ENCODE data around the gene NUDT21. TPM values are rescaled to one million over a fixed set of nuclear protein-coding genes. Genes with fewer than 3 reads are reported as not detected.

NUDT21 gene
- total and polyA plus RNA-seq, 2 of the 4 experiments (the other 2 are of a cell fraction): 52.4 to 166 TPM

DNA sequence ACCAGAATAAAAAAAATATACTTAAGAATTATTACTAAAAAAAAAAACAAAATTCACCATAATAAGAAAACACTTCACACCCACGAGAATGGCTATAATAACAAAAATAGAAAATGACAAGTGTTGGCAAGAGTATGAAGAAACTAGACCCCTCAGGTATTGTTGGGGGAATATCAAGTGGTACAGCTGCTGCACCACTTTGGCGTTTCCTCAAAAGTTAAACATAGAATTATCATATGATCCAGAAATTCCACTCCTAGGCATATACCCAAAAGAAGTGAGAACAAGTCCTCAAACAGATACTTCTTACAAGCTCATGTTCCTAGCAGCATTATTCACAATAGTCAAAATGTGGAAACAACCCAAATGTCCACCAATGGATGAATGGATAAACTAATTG, 52.1 kb downstream of the NUDT21 start:
- TF ChIP-seq BHLHE40 (IDR thresholded peaks at IDR 0.05; ENCODE audit: low read depth, low read length): no peak
- no peak for TF ChIP-seq POLR2A (IDR thresholded peaks at IDR 0.05; ENCODE audit: low read depth, low read length)
- TF ChIP-seq SMC3 (IDR thresholded peaks at IDR 0.05; ENCODE audit: low read depth, low read length): no peak
- TF ChIP-seq MAFK (IDR thresholded peaks at IDR 0.05; ENCODE audit: low read depth, low read length): no peak
- TF ChIP-seq CHD1 (IDR thresholded peaks at IDR 0.05; ENCODE audit: low read depth, low read length): no peak
- no peak for TF ChIP-seq FOS (IDR thresholded peaks at IDR 0.05; ENCODE audit: low read depth, low read length)
- TF ChIP-seq, protein P1, sequence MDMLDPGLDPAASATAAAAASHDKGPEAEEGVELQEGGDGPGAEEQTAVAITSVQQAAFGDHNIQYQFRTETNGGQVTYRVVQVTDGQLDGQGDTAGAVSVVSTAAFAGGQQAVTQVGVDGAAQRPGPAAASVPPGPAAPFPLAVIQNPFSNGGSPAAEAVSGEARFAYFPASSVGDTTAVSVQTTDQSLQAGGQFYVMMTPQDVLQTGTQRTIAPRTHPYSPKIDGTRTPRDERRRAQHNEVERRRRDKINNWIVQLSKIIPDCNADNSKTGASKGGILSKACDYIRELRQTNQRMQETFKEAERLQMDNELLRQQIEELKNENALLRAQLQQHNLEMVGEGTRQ (IDR thresholded peaks at IDR 0.05; ENCODE audit: low read depth, low read length): no peak
- TF ChIP-seq RCOR1 (IDR thresholded peaks at IDR 0.05; ENCODE audit: insufficient replicate concordance, low read length): no peak
- TF ChIP-seq MXI1 (IDR thresholded peaks at IDR 0.05; ENCODE audit: borderline replicate concordance, low read depth, low read length): no peak
- TF ChIP-seq, protein P2, sequence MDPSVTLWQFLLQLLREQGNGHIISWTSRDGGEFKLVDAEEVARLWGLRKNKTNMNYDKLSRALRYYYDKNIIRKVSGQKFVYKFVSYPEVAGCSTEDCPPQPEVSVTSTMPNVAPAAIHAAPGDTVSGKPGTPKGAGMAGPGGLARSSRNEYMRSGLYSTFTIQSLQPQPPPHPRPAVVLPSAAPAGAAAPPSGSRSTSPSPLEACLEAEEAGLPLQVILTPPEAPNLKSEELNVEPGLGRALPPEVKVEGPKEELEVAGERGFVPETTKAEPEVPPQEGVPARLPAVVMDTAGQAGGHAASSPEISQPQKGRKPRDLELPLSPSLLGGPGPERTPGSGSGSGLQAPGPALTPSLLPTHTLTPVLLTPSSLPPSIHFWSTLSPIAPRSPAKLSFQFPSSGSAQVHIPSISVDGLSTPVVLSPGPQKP (IDR thresholded peaks at IDR 0.05; ENCODE audit: borderline replicate concordance, low read depth, low read length): no peak
- no peak for TF ChIP-seq NFE2L2 (IDR thresholded peaks at IDR 0.05; ENCODE audit: low read depth, low read length)
- no peak for TF ChIP-seq RAD21 (IDR thresholded peaks at IDR 0.05; ENCODE audit: low read length)
- TF ChIP-seq, protein P3, sequence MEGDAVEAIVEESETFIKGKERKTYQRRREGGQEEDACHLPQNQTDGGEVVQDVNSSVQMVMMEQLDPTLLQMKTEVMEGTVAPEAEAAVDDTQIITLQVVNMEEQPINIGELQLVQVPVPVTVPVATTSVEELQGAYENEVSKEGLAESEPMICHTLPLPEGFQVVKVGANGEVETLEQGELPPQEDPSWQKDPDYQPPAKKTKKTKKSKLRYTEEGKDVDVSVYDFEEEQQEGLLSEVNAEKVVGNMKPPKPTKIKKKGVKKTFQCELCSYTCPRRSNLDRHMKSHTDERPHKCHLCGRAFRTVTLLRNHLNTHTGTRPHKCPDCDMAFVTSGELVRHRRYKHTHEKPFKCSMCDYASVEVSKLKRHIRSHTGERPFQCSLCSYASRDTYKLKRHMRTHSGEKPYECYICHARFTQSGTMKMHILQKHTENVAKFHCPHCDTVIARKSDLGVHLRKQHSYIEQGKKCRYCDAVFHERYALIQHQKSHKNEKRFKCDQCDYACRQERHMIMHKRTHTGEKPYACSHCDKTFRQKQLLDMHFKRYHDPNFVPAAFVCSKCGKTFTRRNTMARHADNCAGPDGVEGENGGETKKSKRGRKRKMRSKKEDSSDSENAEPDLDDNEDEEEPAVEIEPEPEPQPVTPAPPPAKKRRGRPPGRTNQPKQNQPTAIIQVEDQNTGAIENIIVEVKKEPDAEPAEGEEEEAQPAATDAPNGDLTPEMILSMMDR (conservative IDR thresholded peaks at IDR 0.05; ENCODE audit: low read depth, low read length): no peak
- TF ChIP-seq MAZ (IDR thresholded peaks at IDR 0.05; ENCODE audit: borderline replicate concordance, low read depth, low read length): no peak
- TF ChIP-seq CEBPB (IDR thresholded peaks at IDR 0.05; ENCODE audit: low read depth, low read length): no peak
- TF ChIP-seq RFX5 (IDR thresholded peaks at IDR 0.05; ENCODE audit: low read depth, low read length): no peak
- no peak overlapping the region for H3K14ac ChIP-seq (replicated peaks; ENCODE audit: low read depth, low read length)
- whole genome bisulfite sequencing, 2 experiments (ENCODE audit: extremely low coverage in 2 of 2, insufficient read length in 1 of 2): no CpG with 5 or more reads among the region's 2 CpGs
- no peak overlapping the region for H2BK120ac ChIP-seq (ENCODE audit: low read depth, low read length)
- DNase-seq: no peak
- H2BK20ac ChIP-seq (ENCODE audit: low read depth, low read length): no peak overlapping the region
- no peak for ATAC-seq (ENCODE audit: low read depth)
- H3K56ac ChIP-seq (ENCODE audit: extremely low read depth, insufficient read depth, low read length): no peak overlapping the region
- H3K36me3 ChIP-seq (ENCODE audit: control insufficient read depth, insufficient read depth, low read length): peaks cover 23% of the 10 kb centered on the region
- H4K5ac ChIP-seq (ENCODE audit: low read depth, low read length): no peak overlapping the region
- CTCF ChIA-PET: no interaction called here
- H3K9me3 ChIP-seq (ENCODE audit: control insufficient read depth, insufficient read depth, low read length): no peaks in the 10 kb centered on the region
- no peak overlapping the region for H3K4ac ChIP-seq (ENCODE audit: low read depth, low read length)
- no peak overlapping the region for H3K18ac ChIP-seq (ENCODE audit: low read depth, low read length)
- H3K27me3 ChIP-seq (ENCODE audit: control insufficient read depth, insufficient read depth, low read length): no peaks in the 10 kb centered on the region
- H2AK9ac ChIP-seq (replicated peaks; ENCODE audit: low read depth, low read length, poor library complexity): no peak overlapping the region
- H2BK15ac ChIP-seq (ENCODE audit: low read depth, low read length): no peak overlapping the region
- intact Hi-C loops (cut with micrococcal nuclease) (no loop called here), in situ Hi-C loops (cut with MboI; ENCODE audit: low sequenced_read_pairs) (no loop called here), dilution Hi-C loops (cut with HindIII; ENCODE audit: low sequenced_read_pairs, unreplicated experiment) (no loop called here)
- no peak overlapping the region for H4K8ac ChIP-seq (ENCODE audit: low read depth in 2 of 2, low read length in 2 of 2)
- peaks cover 3% of the 10 kb centered on the region for H3K9me1 ChIP-seq (ENCODE audit: insufficient read depth, low read length)
- H4K20me1 ChIP-seq (ENCODE audit: insufficient read depth, low read length): no peaks in the 10 kb centered on the region
- H3K4me2 ChIP-seq (ENCODE audit: low read depth, low read length): no peak overlapping the region
- H3K9ac ChIP-seq (ENCODE audit: low read depth, low read length): no peak overlapping the region
- H2AK5ac ChIP-seq (ENCODE audit: low read depth, low read length): no peak overlapping the region
- POLR2A ChIA-PET (ENCODE audit: unreplicated experiment): no interaction called here
- H2AFZ ChIP-seq (replicated peaks; ENCODE audit: low read length, poor library complexity): no peak overlapping the region
- no peak overlapping the region for H4K91ac ChIP-seq (ENCODE audit: insufficient read depth, low read depth, low read length)
- BruUV-seq (replicated peaks): no TSS peak
- no peak overlapping the region for H3K27ac ChIP-seq (ENCODE audit: insufficient read depth, low read length)
- H3K79me1 ChIP-seq (ENCODE audit: low read depth in 1 of 2, low read length in 2 of 2): peaks cover 15% of the 10 kb centered on the region in 2 experiments
- no peak overlapping the region for H3K23ac ChIP-seq (ENCODE audit: low read depth, low read length)
- H3K4me3 ChIP-seq (ENCODE audit: insufficient read depth, low read depth, low read length): no peak overlapping the region
- no peak overlapping the region for H2BK5ac ChIP-seq (ENCODE audit: low read depth, low read length, poor library complexity, severe bottlenecking)
- H3K4me1 ChIP-seq (ENCODE audit: control insufficient read depth, insufficient read depth, low read length): no peaks in the 10 kb centered on the region

Data from IMR-90 (cell line).